Erythroblast (primary cell): ENCODE results near the gene HOMEZ.

Source experiments
- GATA1 ChIP-seq: IDR thresholded peaks from 2 replicates; pipeline ENCODE4 v1.6.1; 2011; ENCODE audit warnings: low read depth, mild to moderate bottlenecking, control low read depth, low read length, moderate library complexity
- POLR2A ChIP-seq: IDR thresholded peaks from 2 replicates; pipeline ENCODE4 v1.6.1; 2011; ENCODE audit warnings: mild to moderate bottlenecking, low read length

- TF ChIP-seq POLR2A (no peak), GATA1 (no peak)
Observed at GRCh38 chr14:23307687-23308644, 22.0 kb upstream of the HOMEZ start.
